GM18511 (cell line): Measurements from ENCODE around the gene DPP10.

Experiments
- ATAC-seq: cut with Tn5 transposase; IDR thresholded peaks from one replicate; pipeline ENCODE4 v1.9.1; 2021; ENCODE audit warnings: mild to moderate bottlenecking, moderate library complexity; ENCODE audit not compliant: unreplicated experiment

The DPP10 gene

GRCh38 chr2:115105966-115106365 is 663.5 kb downstream of the DPP10 start:
- no peak for ATAC-seq

- no peak for ATAC-seq
These were observed 672.7 kb downstream of the DPP10 start for GRCh38 chr2:115115135-115115534.

GRCh38 chr2:115118306-115118705 is 675.9 kb downstream of the DPP10 start:
- ATAC-seq: no peak

DNA sequence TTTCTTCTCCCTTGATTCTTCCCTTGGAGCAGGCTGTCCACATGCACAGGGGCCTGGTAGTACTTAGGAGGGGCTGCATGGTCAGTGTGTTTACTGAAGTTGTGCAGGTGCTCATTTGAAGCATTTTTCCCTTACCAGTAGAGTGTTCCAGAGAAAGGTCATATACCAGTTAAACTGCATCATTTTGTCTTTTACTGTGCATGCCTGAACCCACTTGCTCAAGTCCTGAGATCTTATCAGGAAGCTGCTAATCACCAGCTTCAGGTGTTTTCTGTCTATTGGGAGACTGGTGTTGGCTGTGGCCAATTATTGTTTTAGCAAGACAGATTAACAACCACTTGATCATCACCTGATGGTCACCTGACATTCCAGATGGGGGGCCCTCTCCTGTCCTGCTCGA is 676.6 kb downstream of the DPP10 start:
- ATAC-seq: no peak

GRCh38 chr2:115122701-115123100 is 680.3 kb downstream of the DPP10 start:
- ATAC-seq: no peak

DNA sequence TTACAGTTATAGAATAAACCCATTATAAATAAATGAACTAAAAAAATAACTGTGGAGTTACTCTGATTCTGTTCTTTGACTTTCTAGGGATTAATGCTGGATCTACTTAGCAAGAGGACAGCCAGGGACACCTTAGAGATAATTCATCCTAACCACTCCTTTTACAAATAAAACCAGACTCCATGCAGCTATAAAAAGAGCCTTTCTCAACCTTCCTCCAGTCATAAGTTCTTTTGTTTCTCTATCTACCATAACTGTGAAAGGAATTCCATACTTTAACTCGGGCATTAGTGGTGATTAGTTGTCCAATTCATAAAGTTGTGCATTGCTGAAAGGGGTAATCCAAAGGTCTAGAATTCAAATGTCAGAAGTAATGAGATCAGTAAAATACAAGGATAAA is 682.4 kb downstream of the DPP10 start:
- ATAC-seq: no peak

DNA sequence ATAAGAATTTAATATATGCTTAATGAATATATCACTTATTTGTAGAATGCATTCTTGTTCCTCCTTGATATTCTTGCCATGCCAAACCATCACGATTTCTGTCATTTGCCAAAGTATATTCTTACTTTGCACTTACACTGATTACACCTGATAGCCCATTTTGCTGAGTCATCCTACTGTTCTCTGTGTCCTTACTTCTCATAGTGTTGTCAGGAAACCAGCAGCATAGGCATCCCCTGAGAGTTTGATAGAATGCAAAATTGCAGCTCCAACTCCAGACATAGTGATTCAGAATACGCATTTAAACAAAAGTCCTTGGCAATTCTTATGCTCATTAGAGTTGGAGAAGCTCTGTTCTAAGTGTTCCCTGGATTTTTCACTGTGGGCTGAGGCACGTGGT is 687.1 kb downstream of the DPP10 start:
- no peak for ATAC-seq

DNA sequence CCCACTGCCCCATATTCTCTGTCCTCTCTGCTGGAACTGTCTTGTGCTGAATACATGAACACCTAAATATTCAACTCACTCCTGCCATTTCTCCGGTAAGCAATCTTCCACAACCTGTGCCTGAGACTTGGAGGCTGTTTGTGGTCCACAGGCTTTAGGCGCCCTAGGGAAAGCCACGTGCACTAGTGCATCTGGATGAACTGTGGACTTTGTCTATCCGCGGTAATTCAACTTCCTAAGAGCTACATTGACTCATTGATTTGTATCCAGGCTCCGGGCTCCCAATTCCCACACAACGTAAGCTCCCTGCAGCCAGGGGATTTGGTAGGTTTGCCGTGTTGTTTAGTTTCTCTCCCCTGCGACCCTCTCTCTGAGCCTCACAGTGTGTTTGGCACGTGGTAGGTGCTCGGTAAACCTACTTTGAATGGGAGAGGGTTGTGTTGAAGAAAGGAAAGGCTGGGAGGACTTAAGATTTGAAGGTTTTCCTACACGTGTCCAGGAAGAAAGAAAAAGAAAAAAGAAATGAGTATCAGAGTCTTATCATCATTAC is 718.2 kb downstream of the DPP10 start:
- no peak for ATAC-seq

DNA sequence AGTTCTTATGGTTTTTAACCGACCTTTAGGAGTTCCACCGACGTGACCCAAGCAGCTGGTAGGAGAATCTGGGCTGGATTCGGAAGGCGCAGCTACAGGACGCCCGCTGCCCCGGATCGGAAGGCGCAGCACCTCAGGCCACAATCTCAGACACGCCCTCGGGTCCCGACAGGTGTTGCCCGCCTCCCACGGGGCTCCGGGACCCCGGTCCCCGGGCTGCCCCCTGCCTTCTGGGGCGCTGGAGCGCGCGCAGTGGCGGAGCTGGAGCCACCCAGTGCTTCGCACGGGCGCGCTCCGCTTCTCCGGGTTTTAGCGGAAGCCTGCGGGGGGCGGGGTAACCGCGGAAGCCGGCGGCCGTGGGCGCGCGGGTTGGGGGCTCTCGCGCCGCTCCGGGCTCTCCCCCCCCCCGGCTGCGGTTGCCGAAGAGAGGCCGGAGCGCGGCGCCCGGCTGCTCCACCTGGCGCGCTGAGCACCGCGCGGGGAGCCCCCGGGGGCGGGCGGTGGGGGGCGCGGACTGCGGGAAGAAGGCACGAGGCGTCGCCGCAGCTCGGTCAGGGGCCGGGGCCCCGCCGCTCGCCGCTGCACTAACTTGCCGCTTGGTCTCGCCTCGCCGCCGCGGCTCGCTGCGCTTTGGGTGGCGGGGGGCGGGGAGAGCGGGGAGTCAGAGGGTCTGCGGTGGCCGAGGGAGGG is 718.8 kb downstream of the DPP10 start:
- no peak for ATAC-seq

DNA sequence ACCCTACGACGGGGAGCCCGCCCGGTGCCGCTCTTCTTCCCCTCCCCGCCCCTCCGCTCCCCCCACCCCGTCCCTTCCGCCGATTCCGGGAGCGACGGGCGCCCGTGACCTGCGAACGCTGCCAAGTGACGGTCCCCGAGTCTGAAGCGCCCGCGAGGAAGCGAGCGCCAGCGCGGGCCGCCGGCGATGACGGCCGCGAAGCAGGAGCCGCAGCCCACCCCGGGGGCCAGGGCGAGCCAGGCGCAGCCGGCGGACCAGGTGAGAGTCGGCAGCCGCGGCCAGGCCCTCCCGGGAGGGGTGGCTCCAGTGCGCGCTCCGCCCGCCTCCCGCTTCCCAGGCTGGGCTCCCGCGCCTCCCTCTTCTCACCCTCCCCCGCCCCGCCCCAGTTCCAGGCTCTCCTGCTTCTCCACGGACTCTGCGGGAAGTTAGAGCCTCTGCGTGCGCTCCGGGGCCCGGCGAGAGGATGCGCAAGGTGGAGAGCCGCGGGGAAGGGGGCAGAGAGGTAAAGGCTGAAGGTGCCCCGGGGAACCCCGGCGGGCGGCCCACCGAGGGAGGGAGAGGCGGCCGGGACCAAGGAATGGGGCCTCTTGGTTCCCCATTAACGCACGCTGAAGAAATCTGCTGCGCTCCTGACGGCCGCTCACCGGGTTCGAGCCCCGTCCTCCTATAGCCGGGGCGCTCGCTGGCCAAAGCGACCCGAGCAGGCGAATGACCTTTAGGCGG is 719.5 kb downstream of the DPP10 start:
- ATAC-seq: no peak

GRCh38 chr2:115162494-115163293 is 720.3 kb downstream of the DPP10 start:
- no peak for ATAC-seq

DNA sequence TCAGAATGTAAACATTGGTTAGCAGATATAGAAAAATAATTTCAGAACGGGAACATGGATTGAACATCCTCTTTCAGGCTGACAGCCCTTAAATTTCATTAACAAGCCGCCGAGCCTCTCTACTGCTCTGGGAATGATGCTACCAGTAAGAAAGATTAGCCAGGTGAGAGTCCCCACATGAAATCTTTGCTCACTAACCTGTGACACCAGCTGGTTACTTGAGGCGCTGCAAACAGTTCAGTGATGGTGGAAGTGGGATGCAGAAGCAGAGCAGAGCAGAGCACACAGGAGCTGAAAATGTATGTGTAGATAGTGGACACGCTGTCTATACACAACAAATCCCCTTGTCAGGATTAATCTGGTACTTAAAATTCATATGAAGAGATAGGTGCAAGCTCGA is 721.1 kb downstream of the DPP10 start:
- ATAC-seq: no peak

GRCh38 chr2:115165529-115166109 is 723.2 kb downstream of the DPP10 start:
- no peak for ATAC-seq

DNA sequence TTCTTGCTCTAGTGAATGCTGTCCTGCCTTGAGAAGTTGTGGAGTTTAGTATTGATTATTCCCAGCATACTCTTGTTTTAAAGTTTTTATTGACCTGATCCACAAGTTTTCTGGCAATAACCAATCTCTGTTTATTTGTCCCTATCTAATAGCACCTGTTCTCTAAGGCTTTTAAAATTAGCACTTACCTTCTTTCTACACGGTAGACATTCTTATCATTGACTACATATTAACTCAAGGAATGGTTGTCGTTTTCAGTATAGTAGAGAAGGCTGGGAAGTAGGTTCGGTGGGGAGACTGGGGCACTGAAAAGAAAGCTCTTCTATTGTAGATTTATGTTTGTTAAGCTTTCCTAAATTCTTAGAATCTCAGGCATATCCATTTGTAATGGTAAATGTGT is 726.0 kb downstream of the DPP10 start:
- ATAC-seq: no peak

DNA sequence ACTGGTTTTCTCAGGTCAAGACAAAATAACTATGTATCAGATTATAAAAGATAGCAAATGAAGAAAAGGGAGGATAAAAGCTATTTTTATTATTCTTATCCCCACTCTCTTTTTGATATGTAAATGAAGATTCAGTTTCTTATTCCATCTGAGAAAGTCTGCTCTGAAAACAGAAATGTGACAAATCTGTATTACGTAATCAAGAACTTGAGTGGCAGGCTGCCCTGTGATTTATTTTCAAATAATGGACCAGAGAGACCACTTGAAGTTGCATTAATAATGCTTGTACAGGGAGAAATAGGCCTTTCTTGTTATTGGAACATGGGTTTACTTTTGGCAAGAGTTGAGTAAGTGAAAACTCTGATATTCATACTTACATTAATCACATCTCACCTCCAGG is 727.4 kb downstream of the DPP10 start:
- ATAC-seq: no peak

- no peak for ATAC-seq
These were observed 729.3 kb downstream of the DPP10 start for GRCh38 chr2:115171751-115172150.

DNA sequence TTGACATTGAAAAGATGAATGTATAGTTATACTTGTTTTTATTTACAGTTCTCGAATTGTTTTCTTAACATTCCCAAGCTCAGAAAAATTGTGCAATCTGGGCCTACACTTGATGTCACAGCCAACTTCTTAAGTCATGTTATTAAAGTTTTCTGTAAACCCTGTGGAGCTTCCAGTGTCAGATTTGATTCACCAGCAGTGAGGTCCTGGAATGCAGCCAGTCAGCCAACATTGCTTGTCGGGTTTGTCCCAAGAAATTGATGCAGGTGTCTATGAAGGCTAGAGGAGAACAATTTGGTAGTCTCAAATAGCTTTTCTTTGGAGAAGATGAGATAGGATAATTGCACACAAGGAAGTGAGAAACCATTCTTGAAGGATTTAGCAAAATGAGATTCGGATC is 732.2 kb downstream of the DPP10 start:
- no peak for ATAC-seq

DNA sequence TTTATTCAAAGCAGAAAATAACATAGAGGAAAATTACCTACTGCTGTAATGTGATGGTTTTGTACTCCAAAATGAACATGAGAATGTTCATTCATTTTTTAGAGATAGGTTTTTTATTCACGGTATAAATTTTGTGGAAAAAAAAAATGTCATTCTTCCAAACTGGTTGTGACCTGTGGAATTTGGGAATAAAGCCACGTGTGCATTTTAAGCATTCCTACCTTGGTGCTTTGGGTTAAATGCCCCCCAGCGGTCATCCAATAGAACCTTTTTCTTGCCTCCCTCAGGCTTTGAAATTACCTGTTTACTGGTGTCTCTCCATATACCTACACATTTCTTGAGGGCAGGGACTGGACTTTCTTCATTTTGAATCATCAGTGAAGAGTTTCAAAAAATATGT is 740.7 kb downstream of the DPP10 start:
- no peak for ATAC-seq

- no peak for ATAC-seq
These were observed 748.0 kb downstream of the DPP10 start for GRCh38 chr2:115190459-115190858.

GRCh38 chr2:115194623-115195022 is 752.2 kb downstream of the DPP10 start:
- no peak for ATAC-seq

GRCh38 chr2:115196587-115196986 is 754.1 kb downstream of the DPP10 start:
- ATAC-seq: no peak
